Measurements from ENCODE around the gene NIT2. TPM values are rescaled to one million over a fixed set of nuclear protein-coding genes. Genes with fewer than 3 reads are reported as not detected.

NIT2 gene
- polyA plus RNA-seq, 1 donor from 2014 or later: 17.2 TPM

GRCh38 chr3:100374521-100374920, 40.0 kb downstream of the NIT2 start:
- no peaks in the 10 kb centered on the region for H3K9me2 ChIP-seq (ENCODE audit: insufficient read depth, low read length)

GRCh38 chr3:100376301-100376700, 41.7 kb downstream of the NIT2 start:
- Histone ChIP-seq H3K4me3 (ENCODE audit: low read length) (no peak overlapping the region), H3K27ac (ENCODE audit: low read length) (no peak overlapping the region), H3K27me3 (ENCODE audit: insufficient read depth, low read depth, low read length) (no peaks in the 10 kb centered on the region), H3K4me2 (ENCODE audit: low read length) (no peak overlapping the region), H3F3A (ENCODE audit: insufficient read depth, low read length, poor library complexity, severe bottlenecking) (no peaks in the 10 kb centered on the region), H3K9ac (ENCODE audit: low read length) (no peak overlapping the region), H3K9me2 (ENCODE audit: insufficient read depth, low read length) (no peaks in the 10 kb centered on the region), H2AFZ (ENCODE audit: low read depth, low read length) (no peak overlapping the region), H3K79me2 (replicated peaks; ENCODE audit: insufficient read depth, low read length) (no peaks in the 10 kb centered on the region), H3K36me3 (ENCODE audit: insufficient read depth, low read length) (peaks cover 8% of the 10 kb centered on the region), H4K20me1 (ENCODE audit: insufficient read depth) (no peaks in the 10 kb centered on the region), H3K9me3 (ENCODE audit: low read length) (no peaks in the 10 kb centered on the region)
- TF ChIP-seq EP300 (conservative IDR thresholded peaks at IDR 0.05; ENCODE audit: poor library complexity, severe bottlenecking) (no peak), REST (IDR thresholded peaks at IDR 0.05; ENCODE audit: borderline replicate concordance) (no peak), EZH2 (IDR thresholded peaks at IDR 0.05; ENCODE audit: borderline replicate concordance, insufficient read depth, low read length, poor library complexity, severe bottlenecking) (no peak), TAF1 (IDR thresholded peaks at IDR 0.05; ENCODE audit: low read depth) (no peak), SMC3 (conservative IDR thresholded peaks at IDR 0.05; ENCODE audit: poor library complexity) (no peak), RAD21 (conservative IDR thresholded peaks at IDR 0.05) (no peak), CTCF (IDR thresholded peaks at IDR 0.05; ENCODE audit: poor library complexity, severe bottlenecking) (no peak), POLR2AphosphoS5 (IDR thresholded peaks at IDR 0.05) (no peak), MXI1 (conservative IDR thresholded peaks at IDR 0.05; ENCODE audit: poor library complexity, severe bottlenecking) (no peak)

More at GRCh38 chr3:100374521-100374920, 40.0 kb downstream of the NIT2 start:
- no peak for TF ChIP-seq TAF1 (IDR thresholded peaks at IDR 0.05; ENCODE audit: low read depth)
- no peak for TF ChIP-seq MXI1 (conservative IDR thresholded peaks at IDR 0.05; ENCODE audit: poor library complexity, severe bottlenecking)
- no peak for TF ChIP-seq SMC3 (conservative IDR thresholded peaks at IDR 0.05; ENCODE audit: poor library complexity)
- TF ChIP-seq CTCF (IDR thresholded peaks at IDR 0.05; ENCODE audit: poor library complexity, severe bottlenecking): no peak
- TF ChIP-seq EZH2 (IDR thresholded peaks at IDR 0.05; ENCODE audit: borderline replicate concordance, insufficient read depth, low read length, poor library complexity, severe bottlenecking): no peak
- TF ChIP-seq RAD21 (conservative IDR thresholded peaks at IDR 0.05): no peak
- H3K79me2 ChIP-seq (replicated peaks; ENCODE audit: insufficient read depth, low read length): no peaks in the 10 kb centered on the region
- H3K36me3 ChIP-seq (ENCODE audit: insufficient read depth, low read length): peaks cover 8% of the 10 kb centered on the region
- no peak overlapping the region for H3K9ac ChIP-seq (ENCODE audit: low read length)
- H3F3A ChIP-seq (ENCODE audit: insufficient read depth, low read length, poor library complexity, severe bottlenecking): no peaks in the 10 kb centered on the region
- H3K4me2 ChIP-seq (ENCODE audit: low read length): no peak overlapping the region
- no peak overlapping the region for H3K4me3 ChIP-seq (ENCODE audit: low read length)
- H4K20me1 ChIP-seq (ENCODE audit: insufficient read depth): no peaks in the 10 kb centered on the region
- no peak overlapping the region for H3K27ac ChIP-seq (ENCODE audit: low read length)
- no peak overlapping the region for H2AFZ ChIP-seq (ENCODE audit: low read depth, low read length)
- H3K9me3 ChIP-seq (ENCODE audit: low read length): no peaks in the 10 kb centered on the region
- no peaks in the 10 kb centered on the region for H3K27me3 ChIP-seq (ENCODE audit: insufficient read depth, low read depth, low read length)
